Stimulated activated CD4-positive, alpha-beta T cell treated with anti-CD3 and anti-CD28 coated beads, TNF-alpha, amount 100 ng/mL, for 24 hours (primary cell): ENCODE data around the gene MDFIC2.
"Not testable (repeated sequence)": the region's sequence is repeated elsewhere in the genome, so short reads cannot be mapped to it uniquely, and the experiment has no call there.

Experiments used
- DNase-seq, 3 experiments: peaks; one replicate each; pipeline ENCODE4 v3.0.0-alpha.2; 2020; ENCODE audit warnings: low read depth in 3 of 3

Gene MDFIC2

DNA sequence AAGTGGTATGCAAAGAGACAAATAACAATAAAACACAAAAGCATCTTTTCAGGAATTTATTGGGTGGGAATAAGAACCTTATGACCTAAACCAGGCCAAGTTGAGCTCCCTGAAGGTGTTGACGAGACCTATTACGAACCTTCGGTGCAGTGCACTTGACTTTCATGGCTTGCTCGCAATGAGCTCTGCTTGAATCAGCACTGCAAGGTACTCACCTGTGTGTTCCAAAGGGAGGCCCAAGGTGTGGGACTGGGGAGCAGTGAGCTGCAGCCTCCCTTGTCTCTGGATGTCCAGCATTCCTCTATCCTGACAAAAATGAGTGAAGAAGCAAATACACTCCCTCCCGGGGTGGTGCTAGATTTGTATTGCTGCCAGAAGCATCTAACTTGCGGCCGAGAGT is at the start of gene MDFIC2:
TSS of gene MDFIC2 (minus strand) at position 303 of the 400 bp plus-strand sequence. CDS start 665 bp downstream, outside the sequence.
- DNase-seq = no peak

DNA sequence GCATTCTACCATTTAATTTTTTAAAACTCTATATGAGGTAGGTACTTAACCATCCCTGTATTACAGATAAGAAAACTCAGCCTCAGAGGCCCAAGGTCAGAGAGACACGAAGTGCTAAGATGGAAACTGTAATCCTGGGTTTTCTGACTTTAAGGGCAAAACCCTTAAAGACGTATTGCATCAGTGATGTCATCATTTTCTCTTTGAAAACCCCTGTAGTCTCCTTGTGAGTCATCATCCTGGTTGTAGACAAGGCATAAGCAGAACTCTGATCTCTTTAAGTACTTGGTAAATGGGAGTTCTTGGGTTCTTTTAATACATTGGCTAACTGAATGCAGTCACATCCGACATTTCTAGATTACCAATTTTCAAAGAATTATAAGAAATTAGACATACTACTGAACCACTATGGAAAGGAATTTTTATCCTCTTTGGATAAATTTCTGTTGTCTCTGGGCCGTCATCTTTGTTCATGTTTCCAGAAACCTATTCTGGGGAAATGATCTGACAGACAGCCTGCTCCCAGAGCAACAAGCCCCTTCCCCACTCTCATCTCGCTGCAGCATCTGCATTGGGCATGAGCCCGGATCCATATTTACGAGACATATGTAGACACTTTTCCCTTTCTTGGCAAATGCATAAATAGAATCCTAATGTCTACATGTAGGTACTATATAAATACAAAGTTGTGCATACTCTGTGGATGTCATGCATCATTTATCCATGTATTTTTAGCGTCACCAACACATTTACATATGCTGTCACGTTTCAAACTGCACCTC is 48.7 kb upstream of the MDFIC2 start:
- DNase-seq = no peak

DNA sequence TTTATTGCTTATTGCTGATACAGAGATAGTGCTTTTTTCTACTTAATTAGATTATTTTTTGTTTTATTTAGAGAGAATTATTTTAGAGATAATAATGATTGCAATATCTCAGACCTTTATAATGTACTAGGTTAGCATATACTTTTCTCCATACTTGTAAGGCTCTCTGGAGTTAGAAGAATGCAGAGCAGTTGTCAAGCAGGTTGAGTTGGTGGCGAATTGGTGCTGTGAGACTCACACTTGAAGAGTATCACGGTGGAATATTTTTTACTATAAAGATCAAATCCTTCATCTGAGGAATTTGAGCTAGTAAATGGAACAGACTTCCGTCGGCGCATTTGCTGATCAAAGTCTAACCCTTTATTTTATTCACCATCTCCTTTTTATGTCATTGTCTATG is 47.3 kb upstream of the MDFIC2 start:
- no peak for DNase-seq

DNA sequence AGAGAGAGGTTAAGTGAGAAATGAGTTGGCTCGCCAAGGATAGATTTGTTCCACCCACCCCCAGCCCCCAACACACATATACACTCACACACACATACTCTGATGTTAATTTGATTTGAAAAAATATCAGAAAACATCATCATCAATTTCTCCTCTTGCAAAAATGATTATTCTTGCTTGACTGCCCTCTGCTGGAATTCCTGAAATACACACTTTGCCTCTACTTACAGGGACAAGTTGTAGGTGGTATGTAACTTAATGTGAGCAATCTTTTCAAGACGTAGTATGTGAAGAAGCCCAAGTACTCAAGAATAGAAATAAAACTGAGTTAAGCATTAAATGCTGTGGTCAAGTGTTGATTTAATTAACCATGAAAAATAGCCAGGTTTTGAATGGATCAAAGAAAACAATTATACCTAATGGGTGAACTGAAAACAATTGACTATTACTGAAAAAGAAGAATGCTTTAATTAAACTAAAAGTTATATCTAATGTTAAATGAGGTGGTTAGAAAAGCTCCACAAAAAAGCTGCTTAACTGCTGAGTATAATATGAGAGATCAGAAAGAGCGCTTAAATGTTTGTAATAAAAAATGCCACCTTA is 46.6 kb upstream of the MDFIC2 start:
- no peak for DNase-seq

DNA sequence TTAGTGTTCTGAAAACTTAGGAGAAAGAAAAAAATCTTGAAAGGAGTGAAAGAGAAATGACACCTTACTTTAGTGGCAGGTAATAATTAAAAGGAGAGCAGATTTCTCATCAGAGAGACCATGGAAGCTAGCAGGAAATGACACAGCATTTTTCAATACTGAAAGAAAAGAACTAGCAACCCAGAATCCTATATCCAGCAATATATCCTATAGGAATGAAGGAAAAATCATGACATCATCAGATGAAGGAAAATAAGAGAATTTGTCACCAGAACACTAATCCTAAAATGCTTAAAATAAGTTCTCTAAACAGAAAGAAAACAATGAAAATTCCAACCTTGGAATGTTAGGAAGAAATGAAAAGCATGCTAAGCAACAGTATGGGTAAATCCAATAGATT is 39.8 kb upstream of the MDFIC2 start:
- DNase-seq = no peak

DNA sequence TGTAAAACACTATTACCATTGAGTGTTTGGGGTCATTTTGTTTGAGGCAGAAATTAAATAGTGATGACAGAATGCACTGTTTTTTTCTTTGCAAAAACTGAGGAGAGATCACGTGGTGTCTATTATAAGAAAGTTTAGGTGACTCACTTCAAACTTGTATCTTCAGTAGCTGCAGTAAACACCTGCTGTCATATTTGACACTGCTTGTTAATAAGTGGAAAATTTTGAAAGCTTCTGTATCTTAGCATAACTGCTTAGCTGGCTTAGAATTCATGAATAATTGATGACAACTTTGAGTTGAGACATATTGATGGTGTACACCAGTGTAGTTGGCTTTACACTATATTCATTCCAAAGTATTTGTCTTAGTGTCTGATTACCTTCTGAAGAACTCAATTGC is 29.7 kb upstream of the MDFIC2 start:
- no peak for DNase-seq

DNA sequence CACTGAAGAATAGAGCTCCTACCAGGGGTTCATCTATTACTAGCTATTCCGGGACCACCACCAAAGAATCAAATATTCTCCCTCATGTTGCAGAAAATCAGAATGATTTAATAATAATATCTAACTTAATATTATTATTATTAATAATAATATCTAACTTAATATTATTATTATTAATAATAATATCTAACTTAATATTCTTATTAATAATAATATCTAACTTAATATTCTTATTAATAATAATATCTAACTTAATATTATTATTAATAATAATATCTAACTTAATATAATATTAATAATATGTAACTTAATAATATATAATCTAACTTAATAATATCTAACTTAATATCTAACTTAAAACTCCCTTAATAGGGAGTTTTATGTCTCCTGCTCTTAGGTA is 24.4 kb upstream of the MDFIC2 start:
- DNase-seq = not testable (repeated sequence)

DNA sequence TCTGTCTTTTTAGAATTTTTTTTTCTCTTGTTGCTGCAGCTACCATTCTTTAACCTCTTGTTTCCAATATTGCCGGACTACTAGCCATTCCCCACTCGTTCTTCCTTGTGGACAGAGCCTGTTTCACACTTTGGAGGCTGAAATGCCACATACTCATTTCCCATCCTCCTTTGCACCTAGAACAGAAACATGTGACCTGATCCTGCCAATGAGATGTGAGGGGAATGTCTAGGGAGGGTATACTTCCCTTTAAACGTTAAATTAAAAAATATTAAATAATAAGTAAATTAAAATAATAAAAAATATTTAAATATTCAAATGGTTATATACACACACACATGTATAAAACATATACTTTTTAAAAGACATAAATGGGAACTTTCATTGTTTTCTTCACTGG is 20.6 kb upstream of the MDFIC2 start:
- DNase-seq = no peak

DNA sequence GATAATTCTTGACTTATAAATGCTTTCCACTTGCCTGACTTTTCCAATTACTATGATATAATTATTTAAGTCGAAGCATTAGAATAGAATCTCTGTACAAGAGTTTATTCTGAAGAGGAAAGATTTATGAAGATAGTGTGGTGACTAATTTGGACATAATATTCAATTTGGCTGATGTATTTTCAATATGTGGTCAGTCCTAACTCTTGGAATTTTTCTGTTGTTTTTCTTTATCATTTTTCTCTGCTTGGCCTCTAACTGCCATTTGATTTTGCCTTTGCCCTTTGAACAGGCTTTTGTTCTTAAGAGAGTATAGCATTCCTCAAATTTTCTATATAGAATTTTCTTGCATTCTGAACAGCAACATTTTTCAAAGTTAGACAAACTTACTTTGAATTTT is 2.6 kb upstream of the MDFIC2 start:
- DNase-seq = no peak

DNA sequence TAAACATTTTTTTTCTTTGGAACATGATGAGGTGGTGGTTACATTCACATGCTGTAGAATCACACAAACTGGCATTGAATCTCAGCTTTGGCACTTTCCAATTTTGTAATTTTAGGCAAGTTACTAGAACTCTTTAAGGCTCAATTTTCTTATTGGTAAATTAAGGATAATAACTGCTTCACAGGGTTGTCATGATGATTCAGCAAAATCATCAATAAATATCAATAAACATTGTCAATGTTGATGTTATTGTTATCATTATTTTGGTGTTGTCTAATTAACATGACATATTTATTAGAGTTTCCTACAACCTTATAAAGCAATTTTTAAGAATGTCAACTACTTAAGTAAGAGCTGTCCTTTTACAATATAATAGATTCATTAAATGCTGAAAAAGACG is 1.6 kb downstream of the MDFIC2 start:
- no peak for DNase-seq

DNA sequence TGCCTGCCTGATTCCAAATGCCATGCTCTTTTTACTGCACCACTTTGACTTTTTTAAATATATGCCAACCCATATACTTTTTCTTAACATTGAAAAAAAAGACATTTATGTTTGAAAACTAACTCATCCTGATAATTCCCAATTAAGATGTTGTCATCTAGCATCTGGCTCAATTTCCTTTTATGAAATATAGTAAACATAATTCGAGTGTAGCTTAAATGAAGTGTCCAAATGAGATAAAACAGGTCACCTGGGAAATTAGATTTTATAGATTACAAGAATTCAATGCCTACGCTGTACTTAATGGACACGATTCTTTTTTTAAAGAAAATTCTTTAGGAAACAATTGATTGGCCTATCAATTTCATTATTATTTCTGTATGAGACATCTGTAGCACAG is 2.8 kb downstream of the MDFIC2 start:
- DNase-seq = no peak

DNA sequence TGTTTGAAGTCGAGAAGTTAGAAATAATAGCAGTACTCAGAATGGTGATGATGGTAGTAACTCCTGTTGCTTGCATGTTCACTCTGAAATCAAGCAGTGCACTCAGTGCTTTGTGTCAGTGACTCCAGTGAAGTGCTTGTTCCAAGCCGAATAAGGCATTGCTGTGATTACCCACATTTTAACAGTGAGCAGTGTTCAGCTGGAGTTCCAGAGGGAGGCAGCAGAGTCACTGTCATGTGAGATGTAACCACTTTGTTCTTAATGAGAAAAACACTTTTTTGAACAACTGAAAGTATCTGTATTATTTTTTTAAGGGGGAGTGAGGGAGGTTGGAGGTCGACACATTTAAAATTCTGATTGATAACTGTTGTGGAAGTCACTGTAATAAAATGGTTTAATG is 3.7 kb downstream of the MDFIC2 start:
- DNase-seq = no peak

DNA sequence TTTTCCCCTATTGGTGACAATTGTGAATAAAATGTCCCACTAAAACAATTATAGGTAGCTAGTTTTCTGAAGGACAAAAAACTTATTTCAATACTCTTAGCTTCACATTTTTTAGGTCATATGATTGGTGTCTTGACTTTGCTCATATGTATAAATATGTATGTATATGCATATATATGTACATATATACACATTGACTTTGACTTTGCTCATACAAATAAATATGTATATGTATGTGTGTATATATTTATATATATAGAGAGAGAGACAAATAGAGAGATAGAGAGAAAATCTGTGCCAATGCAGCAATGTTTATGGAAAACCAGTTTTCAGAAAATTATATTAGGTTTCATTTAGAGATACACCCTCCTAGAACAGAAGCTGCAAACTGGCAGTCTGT is 5.7 kb downstream of the MDFIC2 start:
- DNase-seq = no peak

DNA sequence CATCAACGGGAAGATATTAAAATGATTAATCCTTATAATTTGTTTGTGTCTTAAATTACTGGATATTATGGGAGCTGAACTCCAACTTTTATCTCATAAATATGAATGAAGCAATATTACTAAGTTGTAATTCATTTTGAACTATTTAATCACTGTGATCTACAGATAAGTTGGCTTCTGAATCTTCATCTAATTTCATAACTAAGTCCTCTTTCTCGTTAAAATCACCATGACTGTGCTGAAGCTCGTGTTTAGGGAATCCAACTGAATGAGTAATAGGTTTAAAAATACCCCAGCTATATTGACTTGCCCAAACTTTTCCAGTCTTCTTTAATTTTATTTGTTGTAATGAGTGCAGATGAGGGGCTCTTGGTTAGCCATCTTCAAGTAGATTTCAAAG is 14.1 kb downstream of the MDFIC2 start:
- DNase-seq = no peak

DNA sequence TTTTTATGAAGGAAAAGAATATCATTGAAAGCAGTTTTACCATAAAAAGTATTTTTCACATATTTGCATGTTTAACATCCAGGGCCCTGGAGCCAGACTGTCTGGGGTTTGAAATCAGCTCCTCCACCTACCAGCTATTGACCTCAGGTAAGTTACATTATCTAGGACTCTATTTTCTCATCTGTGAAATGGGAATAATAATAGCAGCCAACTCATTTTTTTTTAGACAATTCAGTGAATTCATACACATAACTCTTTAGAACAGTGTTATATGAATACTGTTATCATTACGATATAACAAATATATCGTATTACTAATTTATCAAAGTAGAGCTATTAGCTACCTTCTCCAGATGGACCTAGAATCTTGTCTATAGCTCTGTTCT is 21.3 kb downstream of the MDFIC2 start:
- no peak for DNase-seq

DNA sequence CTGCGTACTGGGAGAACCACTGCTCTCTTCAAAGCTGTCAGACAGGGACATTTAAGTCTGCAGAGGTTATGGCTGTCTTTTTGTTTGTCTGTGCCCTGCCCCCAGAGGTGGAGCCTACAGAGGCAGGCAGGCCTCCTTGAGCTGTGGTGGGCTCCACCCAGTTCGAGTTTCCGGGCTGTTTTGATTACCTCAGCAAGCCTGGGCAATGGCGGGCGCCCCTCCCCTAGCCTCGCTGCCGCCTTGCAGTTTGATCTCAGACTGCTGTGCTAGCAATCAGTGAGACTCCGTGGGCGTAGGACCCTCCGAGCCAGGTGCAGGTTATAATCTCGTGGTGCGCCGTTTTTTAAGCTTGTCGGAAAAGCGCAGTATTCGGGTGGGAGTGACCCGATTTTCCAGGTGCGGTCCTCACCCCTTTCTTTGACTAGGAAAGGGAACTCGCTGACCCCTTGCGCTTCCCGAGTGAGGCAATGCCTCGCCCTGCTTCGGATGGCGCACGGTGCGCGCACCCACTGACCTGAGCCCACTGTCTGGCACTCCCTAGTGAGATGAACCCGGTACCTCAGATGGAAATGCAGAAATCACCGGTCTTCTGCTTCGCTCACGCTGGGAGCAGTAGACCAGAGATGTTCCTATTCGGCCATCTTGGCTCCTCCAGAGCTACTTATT is 21.9 kb downstream of the MDFIC2 start:
- DNase-seq = not testable (repeated sequence)

DNA sequence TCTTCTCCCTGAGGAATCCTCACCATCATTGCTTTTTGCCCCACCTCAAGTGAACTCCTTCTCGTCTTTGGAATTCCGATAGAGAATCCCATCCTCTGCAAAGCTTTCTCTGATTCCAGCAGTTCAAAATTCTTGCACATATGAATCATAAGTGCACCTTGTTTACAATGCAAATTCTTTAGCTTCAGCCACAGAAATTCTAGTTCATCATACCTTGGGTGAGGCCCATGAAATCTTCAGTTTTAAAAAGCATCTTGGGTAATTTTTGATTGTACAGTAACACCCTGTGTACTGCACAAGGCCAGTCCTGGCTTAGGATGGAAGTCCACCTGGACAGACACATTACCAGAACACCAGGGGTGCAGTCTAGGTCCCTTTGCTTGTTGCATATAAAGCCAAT is 30.8 kb downstream of the MDFIC2 start:
- DNase-seq = no peak

DNA sequence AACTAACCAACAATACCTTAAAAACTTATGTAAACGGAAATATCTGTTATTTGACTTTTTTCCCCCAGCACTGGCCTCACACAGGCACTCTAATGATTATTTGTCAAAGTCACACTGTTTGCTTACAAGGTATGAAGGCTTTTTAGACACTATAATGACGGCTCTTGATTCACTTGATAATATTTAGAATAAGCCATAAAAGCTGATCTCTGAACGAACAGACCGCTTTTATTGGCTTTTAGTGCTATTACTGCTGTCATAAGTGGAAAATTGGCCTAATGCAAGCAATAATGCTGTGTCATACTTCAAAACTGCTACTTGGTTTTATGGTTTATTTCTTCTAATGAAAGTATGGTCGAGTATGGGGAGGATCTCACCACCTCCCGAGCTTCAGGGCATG is 35.1 kb downstream of the MDFIC2 start:
- DNase-seq = no peak

DNA sequence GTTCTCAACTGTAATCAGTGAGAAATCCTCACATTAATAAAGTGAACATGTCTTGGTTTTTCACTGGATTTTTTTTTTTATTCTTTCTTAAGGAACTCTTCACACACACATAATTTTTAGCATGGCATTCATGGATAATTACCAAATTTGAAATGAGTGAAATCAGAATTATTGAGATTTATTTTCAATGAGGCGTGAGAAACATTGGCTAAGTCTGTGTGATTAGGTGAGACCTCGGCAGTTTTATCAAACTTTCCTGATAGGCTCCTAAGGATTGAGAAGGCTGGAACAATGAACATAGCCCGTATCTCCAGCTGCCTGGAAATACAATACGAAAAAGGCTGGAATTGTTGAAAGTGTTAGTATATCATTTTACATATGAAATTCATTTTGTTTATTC is 35.5 kb downstream of the MDFIC2 start:
- DNase-seq = no peak

DNA sequence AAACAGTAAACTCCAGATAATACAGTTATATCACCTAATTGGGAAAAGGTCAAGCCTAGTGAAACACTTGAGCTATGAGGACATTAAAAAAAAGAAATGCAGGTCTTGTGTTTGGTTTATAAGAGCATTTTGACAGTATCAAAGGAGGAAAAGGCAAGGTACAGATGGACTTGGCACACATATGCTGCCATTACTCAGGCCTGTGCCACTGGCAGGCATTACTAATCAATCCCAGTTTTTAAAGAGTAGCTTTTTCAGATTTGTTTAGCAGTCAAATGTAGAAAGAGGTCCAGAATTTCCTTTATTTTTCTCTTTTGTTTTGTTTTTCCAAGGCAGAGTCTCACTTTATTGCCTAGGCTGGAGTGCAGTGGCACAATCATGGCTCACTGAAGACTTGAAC is 38.9 kb downstream of the MDFIC2 start:
- no peak for DNase-seq

DNA sequence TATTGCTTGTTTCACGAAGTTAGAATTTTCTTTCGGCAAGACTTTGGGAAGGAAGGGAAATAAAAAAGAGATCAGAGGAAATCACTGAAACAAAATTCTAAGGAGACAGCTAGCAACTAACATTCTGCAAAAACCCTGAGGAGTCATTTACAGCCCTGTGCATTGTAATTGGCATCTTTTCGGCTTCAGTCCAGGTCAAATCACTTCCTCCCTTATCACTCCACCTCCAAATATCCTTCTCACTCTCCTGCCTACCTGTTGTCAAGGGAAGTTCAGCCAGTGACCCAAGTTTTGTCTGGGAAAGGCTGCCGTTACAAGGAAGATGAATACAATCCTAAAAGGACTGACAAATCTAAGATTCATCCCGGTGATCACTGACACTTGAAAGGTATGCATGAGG is 39.6 kb downstream of the MDFIC2 start:
- no peak for DNase-seq

DNA sequence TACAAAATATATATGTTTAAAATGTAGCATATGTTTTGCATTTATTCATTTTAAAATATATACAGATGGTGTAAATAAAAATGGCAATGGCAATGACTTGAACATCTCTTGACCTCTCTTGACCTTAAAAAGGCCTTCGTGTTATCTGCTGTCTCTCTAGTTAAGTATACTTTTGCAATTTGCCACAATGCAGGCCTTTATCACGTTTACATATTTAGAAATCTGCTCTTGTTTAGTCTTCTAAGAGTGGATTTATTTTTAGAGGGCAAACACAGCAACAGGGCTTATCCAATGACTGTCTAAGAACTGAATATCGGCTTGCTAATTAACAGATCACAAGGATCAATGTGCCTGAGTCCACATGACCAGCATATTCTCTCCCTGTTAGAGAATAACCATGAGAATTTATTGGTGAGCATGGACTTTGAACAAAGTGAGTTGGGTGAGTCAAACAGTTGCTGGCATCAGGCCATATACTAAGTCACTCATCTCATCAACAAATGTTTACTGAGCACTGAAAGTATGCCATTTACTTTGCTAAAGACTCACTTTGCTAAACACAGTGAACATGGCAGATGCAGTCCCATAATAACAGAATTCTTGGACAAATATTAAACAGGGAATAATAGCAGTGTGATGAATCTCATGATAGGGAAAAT is 48.2 kb downstream of the MDFIC2 start:
- DNase-seq = no peak

DNA sequence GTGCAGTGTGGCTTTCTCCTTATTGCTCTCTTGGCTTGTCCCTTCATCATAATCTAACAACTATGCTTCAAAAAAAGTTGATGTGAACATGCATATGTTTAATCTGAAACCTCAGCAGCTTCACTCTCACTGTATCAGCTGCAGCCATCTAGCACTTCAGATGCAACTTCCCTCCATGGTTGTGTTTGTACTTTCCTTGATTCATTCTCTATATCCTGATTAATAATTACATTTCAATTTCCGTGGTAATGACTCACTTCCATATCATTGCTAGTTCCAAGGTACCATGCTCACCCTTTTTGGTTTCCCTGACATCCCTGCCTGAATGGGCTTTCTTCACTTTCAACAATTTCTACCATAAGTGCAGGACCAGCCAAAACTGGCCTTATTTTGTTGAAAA is 51.2 kb downstream of the MDFIC2 start:
- no peak for DNase-seq
